Ishikawa (cell line): ENCODE measurements around the gene SSH2.

Experiments
- CEBPB ChIP-seq: IDR thresholded peaks from 2 replicates; pipeline ENCODE4 v1.6.1; 2012
- CREB1 ChIP-seq: IDR thresholded peaks from 2 replicates; pipeline ENCODE4 v1.6.1; 2012; ENCODE audit warnings: low read depth
- EGR1 ChIP-seq: IDR thresholded peaks from 2 replicates; pipeline ENCODE4 v1.6.1; 2012
- EP300 ChIP-seq: IDR thresholded peaks from 2 replicates; pipeline ENCODE4 v1.6.1; 2012; ENCODE audit warnings: borderline replicate concordance
- FOXM1 ChIP-seq: IDR thresholded peaks from 2 replicates; pipeline ENCODE4 v1.6.1; 2012; ENCODE audit warnings: low read depth, borderline replicate concordance
- MAX ChIP-seq: IDR thresholded peaks from 2 replicates; pipeline ENCODE4 v1.6.1; 2012
- NFIC ChIP-seq: IDR thresholded peaks from 2 replicates; pipeline ENCODE4 v1.6.1; 2012
- RAD21 ChIP-seq: IDR thresholded peaks from 2 replicates; pipeline ENCODE4 v1.6.1; 2012; ENCODE audit warnings: low read depth
- REST ChIP-seq: IDR thresholded peaks from 2 replicates; pipeline ENCODE4 v1.6.1; 2012; ENCODE audit warnings: low read depth, mild to moderate bottlenecking
- TAF1 ChIP-seq: IDR thresholded peaks from 2 replicates; pipeline ENCODE4 v1.6.1; 2012; ENCODE audit warnings: low read depth, mild to moderate bottlenecking
- TCF12 ChIP-seq: IDR thresholded peaks from 2 replicates; pipeline ENCODE4 v1.6.1; 2012; ENCODE audit warnings: low read depth
- TEAD4 ChIP-seq: IDR thresholded peaks from 2 replicates; pipeline ENCODE4 v1.6.1; 2012
- USF1 ChIP-seq: IDR thresholded peaks from 2 replicates; pipeline ENCODE4 v1.6.1; 2012
- YY1 ChIP-seq: IDR thresholded peaks from 2 replicates; pipeline ENCODE4 v1.6.1; 2012; ENCODE audit warnings: low read depth
- ZBTB7A ChIP-seq: IDR thresholded peaks from 2 replicates; pipeline ENCODE4 v1.6.1; 2012; ENCODE audit warnings: low read depth

The SSH2 gene

GRCh38 chr17:29793501-29793900 is 136.5 kb downstream of the SSH2 start:
- TF ChIP-seq ZBTB7A, result no peak

- TF ChIP-seq EGR1, result no peak
Measured at GRCh38 chr17:29791336-29792080, 138.5 kb downstream of the SSH2 start.

GRCh38 chr17:29789196-29790170 is 140.5 kb downstream of the SSH2 start:
- no peak for TF ChIP-seq NFIC
- TF ChIP-seq USF1, result no peak
- TF ChIP-seq EP300, result no peak
- no peak for TF ChIP-seq MAX
- TF ChIP-seq ZBTB7A, result no peak
- no peak for TF ChIP-seq EGR1
- TF ChIP-seq TEAD4, result no peak
- TF ChIP-seq TAF1, result no peak
- TF ChIP-seq REST, result no peak
- no peak for TF ChIP-seq CEBPB
- TF ChIP-seq YY1, result no peak
- TF ChIP-seq CREB1, result no peak
- no peak for TF ChIP-seq TCF12
- no peak for TF ChIP-seq FOXM1
- TF ChIP-seq RAD21, result no peak

- no peak for TF ChIP-seq EGR1
- no peak for TF ChIP-seq TEAD4
- TF ChIP-seq TAF1, result no peak
- TF ChIP-seq NFIC, result no peak
- TF ChIP-seq CREB1, result no peak
- TF ChIP-seq CEBPB, result no peak
- no peak for TF ChIP-seq MAX
- no peak for TF ChIP-seq REST
- no peak for TF ChIP-seq TCF12
- TF ChIP-seq RAD21, result no peak
Measured at GRCh38 chr17:29787995-29788394, 142.0 kb downstream of the SSH2 start.

- TF ChIP-seq MAX (no peak), TAF1 (no peak), FOXM1 (no peak), NFIC (no peak), RAD21 (no peak)
Measured at GRCh38 chr17:29782917-29783316, 147.1 kb downstream of the SSH2 start.

- TF ChIP-seq RAD21 (peak; percentile 78), FOXM1 (no peak), EGR1 (no peak), YY1 (no peak), NFIC (no peak), ZBTB7A (no peak), TCF12 (no peak), EP300 (no peak), REST (no peak)
Measured at GRCh38 chr17:29778956-29779811, 150.8 kb downstream of the SSH2 start.
